ENCODE measurements around the gene DLX1.
"Not testable (repeated sequence)": the region's sequence is repeated elsewhere in the genome, so short reads cannot be mapped to it uniquely, and the experiment has no call there.

The DLX1 gene

DNA sequence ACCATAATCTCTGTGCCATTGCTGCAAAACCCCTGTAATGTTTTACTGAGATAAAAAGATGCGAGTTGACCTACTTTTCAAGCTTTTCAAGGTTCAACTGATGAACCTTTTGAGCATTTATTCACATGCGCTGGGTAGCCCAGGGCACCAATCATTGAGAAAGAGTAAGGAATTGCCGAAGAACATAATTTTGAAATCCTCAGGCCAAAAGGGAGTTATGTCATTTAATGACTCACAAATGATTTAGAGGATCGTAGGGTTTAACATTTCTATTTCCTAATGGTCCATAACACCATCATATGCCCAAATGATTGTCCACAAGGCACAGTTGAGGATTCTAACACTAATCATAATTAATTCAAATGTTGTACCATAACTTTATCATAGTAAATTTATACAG, 20.2 kb upstream of the DLX1 start:
- DNase-seq (ENCODE audit: low spot score): no peak

DNA sequence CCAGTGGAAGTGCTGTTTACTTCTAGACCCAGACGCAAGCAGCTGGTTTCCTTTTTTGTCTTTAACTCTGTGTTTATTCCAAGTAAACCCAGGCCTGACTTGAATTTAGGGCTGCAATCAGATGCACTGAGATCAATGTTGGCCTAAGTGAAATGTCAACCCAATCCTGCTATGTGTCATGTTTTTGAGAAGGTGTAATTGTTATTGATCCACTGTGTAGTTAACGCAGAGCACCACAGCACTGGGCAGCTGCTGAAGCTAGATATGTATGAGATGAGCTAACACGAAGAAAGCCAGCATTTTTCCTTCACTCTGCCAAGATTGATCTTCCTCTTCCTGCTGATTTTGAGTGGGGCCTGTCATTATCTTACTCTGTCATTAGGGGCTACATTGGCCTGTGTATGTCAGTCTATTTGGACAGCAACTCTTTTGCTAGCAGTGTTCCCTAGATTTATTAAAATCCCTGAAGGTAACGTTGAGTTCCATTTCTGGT, 18.9 kb upstream of the DLX1 start:
- DNase-seq (ENCODE audit: low spot score): no peak

DNA sequence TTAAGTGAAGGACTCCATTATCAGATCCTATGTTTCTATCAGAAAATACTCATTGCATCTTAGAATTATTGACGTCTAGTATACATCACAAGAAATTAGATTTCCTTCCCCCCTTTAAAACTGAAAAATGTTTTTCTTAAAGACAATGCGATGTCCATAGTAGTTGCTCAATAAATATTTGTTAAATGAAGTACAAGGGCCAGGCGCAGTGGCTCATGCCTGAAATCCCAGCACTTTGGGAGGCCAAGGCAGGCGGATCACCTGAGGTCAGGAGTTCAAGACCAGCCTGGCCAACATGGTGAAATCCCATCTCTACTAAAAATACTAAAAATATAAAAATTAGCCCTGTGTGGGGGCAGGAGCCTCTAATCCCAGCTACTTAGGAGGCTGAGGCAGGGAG, 17.4 kb upstream of the DLX1 start:
- DNase-seq (ENCODE audit: low spot score): not testable (repeated sequence)

DNA sequence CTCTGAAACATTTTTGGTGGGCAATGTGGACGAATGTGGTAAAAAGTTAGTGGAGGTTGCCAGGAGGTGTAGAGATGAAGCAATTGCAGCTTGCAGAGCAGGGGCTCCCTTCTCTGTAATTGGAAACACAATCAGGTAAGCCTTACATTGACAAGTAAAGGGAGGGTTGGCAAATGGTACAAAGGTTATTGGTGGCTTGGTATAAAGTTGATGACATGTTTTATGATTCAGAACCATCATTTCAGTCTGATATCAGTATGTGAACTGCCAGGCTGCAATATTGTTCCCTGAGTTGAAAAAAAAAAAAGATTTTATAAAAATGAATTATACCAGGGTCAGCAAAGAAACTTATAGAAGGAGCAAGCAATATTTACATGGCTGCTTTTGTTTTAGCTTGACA, 14.4 kb upstream of the DLX1 start:
- no peak for DNase-seq (ENCODE audit: low spot score)

DNA sequence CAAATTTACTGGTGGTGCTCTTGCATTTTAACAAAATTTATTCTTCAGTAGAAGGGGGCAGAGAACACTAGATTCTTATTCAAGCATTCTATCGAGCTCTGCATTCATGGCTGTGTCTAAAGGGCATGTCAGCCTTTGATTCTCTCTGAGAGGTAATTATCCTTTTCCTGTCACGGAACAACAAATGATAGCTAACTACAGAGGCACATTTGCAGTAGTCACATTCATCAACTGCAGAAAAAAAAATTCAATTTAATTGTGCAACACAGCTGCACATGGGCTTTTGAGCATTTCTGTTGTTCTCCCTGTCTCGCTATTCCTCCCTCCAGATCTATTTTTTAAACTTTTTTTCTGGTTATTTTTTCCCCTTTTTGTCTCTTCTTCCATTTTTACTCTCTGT, 13.0 kb upstream of the DLX1 start:
- DNase-seq (ENCODE audit: low spot score): no peak

DNA sequence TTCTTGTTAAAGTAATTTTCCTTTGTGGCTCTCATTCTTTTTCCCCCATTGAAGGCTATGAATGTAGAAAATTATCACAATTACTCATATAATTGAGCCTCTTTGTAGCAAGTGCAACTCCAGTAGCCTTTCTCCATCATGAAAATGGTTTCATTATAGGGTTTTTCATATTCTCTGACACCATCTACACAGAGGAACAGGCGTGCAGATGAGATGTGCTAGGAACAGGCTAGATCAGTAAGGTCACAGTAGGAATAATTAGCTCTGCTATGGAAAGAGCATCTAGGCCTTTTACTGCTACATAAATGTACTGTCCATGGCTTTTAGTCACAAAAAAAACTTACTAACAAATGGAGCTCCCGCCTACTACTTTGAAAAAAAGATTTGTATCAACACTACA, 12.6 kb upstream of the DLX1 start:
- DNase-seq (ENCODE audit: low spot score): no peak

DNA sequence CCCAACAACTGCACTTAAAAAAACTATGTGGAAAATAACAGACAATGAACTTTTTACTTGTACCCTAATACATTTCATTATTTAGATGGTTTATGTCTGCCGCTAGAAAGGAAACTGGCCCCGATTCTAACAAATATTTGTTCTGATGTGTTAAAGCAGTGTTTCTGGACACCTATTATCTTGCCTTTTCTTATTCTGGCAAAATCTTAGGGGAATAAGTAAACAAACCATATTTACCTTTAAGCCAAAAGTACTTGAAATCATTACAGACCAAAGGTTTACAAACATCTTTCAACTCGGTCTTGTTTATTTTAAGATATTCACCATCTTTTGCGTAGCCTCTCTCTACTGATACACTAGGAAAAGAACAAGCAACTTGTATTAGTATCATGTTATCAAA, 11.8 kb upstream of the DLX1 start:
- DNase-seq (ENCODE audit: low spot score): no peak

DNA sequence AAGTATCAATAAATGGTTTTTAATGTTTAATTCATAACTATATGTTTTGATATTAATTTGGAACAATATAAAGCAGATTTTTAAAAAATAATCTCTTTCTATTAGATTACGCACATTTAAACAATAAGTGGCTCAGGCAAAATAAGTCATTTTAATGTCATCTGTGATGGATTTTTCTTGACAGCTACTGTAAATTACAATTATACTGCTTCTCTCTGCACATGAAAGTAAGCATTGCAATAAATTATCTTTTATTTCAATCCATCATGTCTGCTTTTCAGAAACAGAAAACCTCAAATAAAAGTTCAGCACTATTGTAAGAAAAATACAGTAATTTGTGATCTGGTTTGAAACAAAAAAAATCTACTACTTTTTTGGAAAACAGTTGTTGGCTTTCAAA, 11.1 kb upstream of the DLX1 start:
- no peak for DNase-seq (ENCODE audit: low spot score)

DNA sequence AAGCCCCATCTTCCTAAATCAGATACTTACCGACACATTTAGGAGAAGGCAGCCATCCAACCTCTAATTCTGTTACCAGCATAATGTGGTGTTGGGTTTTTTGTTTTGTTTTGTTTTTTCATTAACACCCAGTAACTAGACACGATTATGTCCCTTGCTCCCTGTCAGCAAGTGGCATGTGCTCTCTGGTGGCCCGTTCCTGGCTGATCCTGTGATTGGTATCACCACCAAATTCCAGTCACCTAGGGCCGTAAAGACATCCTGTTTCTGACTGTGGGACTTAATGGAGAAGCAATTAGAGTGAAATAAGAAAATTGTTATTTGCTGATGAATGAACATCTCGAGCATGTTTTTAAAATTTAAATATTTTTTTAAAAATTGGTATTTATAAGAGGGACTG, 5.9 kb upstream of the DLX1 start:
- DNase-seq (ENCODE audit: low spot score): no peak

DNA sequence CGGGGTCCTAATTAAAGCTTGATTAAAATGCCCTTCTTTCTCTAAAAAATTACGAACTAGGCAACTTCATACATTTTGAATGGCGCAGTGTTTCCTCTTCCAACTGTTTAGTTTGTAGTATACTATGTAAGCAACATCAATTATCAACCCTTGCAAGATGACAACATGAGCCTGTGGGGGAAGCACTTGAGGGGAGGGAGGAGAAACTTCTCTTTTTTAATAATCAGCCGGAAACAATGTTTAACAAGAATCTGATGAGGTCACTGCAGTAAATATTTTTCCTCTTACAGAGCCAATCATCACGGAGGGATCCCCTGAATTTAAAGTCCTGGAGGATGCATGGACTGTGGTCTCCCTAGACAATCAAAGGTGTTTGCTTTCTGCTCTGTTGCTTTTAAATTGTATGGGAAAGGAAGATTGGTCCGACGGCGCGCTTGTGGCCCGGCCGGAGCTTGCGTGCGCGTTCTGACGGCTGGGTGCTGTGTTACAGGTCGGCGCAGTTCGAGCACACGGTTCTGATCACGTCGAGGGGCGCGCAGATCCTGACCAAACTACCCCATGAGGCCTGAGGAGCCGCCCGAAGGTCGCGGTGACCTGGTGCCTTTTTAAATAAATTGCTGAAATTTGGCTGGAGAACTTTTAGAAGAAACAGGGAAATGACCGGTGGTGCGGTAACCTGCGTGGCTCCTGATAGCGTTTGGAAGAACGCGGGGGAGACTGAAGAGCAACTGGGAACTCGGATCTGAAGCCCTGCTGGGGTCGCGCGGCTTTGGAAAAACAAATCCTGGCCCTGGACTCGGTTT, 5.3 kb upstream of the DLX1 start:
- no peak for DNase-seq (ENCODE audit: low spot score)

DNA sequence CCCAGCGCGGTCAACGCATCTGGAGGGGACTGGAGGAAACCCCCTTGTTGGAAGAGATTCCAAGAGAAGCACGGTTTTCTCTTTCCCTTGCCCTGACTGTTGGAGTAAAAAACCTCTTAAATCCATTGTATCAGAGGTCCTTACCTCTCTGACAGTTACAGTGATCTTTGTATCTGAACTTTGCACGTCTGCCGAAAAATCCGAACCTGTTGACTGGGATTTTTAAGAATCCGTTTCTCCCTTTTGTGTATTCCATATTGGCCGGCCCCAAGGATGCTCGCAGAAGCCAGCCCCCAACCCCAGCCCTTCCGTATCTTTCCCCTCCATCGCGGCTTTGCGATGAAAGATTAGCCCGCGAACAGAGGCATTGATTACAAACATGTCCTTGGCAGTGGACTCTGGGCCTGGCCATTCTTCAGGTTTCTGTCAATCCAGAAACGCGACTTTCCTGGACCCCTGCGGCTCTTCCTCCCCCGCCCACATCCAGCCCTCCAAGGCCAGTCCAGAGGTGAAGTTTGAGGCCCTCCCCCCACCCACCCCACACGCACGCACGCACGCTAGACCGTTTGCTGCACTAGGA, 4.6 kb upstream of the DLX1 start:
- DNase-seq (ENCODE audit: low spot score): peak; percentile 55

DNA sequence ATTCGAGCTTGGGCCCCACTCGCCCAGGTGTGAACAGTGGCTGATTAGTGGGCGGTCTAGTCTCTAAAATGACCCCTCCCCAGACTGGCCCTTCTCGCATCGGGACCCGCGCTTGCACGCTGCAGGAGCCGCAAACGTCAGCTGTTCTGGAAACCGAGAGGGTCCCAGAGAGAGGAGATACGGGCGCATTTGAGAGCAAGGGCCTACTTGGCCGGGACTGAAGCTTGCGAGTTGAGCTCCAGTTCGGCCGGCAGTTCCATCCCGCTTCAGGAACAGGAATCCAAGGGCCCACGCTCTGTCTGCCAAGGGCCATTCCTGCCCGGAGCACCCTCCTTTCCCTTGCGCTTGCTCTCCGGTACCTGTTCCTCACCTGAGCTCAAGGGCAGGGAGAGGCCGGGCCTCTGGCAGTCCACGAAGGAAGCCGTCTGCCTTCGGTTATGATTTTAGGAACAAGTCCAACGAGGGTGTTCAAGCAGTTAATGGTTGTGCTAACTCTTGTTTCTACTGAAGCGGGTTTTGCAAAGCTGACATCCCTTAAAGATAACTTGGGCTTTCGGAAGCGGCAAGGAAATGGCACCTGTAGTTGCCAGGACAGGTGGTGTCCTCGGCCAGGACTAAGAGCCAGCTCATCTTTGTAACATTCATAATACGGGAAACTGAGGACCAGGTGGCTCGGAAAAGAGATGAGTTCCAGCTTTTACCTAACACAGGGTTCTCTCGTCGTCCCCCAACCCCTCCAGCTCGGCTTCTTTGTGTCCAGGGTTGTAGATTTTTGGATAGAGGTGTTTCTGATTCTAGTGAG, 3.9 kb upstream of the DLX1 start:
- DNase-seq (ENCODE audit: low spot score): peak; percentile 55

DNA sequence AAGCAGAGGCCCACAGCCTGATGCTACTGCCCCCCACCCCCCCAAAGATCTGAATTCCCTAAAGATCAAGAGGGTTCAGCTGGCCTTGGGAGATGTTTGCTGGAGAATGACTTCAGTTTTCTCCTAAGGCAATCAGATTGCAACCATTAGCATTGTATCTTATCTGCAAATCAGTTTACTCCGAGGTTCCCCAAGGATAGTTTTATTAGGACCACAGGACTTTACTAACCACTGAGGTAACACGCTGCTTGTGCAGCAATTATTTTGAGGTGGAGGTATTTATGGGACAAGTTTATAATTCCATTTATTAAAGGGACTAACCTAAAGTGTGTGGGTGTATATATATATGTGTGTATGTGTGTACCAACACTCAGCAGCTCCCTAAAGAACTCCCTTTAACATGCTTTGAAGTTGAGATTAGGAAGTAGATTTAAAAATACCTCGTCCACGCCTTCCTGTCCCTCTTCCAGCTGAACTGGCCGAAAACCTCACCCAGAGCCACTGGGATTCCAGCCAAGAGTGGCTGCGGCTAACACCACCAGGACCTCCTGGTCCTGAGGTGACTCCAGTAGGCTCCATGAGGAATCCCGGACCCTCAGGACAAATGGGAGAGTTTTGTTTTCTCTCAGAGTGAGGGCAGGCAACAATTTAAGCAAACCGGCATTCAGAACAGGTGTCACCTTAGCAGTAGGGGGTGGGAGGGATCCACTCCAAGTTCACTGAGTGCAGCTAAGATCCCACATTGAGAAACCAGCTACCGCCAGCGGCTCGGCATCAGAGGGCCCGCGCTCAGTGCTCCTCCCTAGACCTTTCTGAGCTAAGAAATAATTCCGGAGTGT, 3.0 kb upstream of the DLX1 start:
- DNase-seq (ENCODE audit: low spot score): peak; percentile 18

DNA sequence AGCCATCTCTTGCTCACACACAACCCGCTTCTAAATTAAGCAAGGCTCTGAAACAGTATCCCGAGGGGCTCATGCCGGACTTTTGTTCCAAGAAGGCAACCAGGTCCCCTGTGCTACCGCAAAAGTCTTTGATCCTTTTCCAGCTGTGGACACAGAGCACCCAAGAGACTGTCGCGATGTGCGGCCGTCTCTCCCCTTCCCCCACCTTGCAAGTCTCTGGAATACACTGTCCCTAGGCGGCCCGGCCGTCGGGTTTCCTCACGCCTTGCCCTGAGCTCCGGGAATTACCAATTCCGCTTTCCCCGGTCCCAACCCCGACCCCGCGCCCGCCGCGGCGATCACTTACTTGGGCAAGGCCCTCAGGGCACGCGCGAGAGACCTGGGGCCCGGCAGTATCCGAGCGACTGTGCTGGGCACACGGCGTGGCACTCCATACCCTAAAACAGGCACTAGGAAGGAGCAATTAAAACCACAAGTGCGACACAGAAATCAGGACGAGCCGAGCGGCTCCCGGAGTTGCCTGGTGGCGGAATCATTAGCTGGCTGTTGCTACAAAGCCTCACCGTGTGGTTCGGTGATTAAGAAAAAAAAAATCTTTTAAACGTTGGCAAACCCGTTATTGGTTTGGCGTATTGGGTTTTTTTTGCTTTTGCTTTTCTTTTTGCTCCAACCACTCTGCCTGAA, 2.2 kb upstream of the DLX1 start:
- peak; percentile 21 for DNase-seq (ENCODE audit: low spot score)

DNA sequence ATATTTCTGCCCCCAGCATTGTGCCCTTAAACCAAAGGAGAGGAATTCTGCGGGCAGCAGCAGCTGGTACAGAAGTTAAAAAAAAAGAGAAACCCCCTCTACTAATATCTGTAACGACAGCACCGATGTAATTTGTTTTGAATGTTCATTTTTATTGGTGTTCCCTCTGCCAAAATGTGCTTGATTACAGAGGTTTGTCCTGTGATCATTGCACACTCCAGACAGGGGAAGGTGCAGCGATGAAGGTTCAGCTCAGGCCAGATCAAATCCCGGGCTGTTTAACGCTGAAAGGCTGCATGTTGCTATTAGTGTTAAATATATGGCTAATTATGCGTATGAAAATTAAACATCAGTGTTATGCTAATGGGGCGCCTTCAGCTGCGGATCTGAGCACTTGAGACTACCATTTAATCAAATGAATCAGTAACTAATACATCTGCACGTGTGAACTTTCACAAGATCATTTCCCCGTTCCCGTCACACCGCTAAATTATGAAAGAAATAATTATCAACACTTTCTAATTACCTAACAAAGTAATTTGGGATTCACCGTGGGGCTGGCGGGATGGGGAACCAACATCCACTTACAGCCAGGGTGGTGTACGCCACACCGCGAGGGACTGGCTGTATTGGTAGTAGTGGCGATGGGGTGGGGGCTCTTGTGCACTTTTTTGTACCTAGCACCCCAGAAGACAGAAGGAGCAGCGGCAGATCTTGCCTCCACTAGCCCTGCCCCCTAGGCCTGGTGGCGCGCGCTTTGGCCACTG, 1.5 kb upstream of the DLX1 start:
- DNase-seq (ENCODE audit: low spot score): no peak

DNA sequence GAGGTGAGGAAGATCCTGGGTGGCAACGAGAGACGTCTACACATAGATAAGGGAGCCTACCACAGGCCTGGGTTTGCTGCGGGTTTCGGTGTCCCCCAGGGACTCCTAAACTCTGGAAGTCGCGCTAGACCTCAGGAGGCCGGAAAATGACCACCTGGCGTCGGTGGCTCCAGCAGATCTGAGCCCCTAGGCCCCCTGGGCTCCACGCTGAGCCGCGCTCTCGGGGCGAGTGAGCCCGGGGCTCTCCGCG, 987 bp upstream of the DLX1 start:
- no peak for DNase-seq (ENCODE audit: low spot score)

DNA sequence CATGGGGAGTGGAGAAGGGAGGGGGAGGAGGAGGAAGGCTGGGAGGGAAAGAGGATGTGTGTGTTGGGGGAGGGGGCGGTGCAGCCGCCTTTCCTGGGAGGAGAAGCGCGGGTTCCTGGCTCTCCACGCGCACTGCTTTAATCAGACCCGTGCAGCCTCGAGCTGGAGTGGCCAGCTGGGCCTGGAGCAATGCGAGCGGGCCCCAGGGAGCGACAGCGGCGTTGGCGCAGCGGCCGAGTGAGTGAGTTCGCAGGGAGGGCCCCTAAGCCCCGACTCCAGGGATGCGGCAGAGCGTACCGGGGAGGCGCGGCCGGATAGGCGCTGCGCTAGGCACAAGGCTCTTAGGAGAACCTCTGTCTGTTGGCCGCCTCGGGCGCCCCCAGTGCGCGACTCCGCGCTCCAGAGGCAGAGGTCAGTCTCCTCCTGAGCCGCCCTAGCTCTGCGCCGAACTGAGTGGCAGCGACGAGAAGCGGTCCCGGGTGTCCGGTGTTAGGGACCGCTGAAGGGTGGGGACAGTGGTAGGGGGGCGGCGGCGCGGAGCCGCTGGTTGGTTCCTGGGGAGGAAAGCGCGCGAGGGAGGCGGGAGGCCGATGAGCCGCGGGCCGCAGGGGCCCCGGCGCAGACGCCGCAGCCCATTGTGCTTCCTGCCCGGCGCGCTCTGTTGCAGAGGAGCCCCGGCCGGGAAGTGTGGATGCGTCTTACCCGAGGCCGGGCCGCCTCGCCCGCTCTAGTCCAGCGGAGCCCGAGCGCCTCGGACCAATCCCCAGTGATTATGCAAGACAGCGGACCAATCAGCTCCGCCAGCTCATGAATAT, 455 bp upstream of the DLX1 start:
- DNase-seq (ENCODE audit: low spot score): peak; percentile 86

DNA sequence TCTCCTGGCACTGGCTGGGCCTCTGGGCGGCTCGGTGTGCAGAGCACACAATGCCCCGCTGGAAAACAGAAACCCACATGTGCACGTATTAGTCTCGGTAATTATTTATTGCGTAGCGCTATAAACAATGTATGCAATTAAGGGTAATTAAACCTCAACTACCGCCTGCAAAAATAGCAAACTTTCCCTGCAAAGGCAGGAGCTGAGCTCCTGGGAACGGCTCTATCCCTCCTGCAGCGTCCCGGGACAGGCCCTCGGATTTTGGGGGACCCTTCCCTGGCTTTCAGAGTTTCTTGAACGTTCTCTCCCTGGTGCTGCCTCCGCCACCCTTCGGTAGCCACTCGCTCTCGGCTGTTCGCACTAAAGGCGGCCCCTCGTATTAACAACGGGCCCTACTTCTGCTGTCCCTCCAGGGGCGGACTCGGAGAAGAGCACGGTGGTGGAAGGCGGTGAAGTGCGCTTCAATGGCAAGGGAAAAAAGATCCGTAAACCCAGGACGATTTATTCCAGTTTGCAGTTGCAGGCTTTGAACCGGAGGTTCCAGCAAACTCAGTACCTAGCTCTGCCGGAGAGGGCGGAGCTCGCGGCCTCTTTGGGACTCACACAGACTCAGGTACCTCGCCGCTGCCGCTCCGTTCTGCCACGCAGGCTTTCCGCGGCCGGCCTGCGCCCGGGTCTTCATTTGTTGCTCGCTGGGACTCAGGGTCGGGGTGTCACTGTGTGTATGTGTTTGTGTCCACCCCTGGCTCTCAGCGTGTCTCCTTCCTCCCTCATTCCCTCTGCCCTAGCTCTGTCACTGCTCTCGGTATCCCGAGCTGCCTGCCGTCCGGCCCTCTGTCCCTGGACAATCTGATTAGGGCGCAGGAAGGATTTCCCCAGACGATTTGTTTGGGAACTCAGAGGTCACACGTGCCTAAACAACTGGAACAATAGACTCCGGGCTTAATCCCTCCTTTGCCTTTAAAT, 1.2 kb downstream of the DLX1 start:
- peak; percentile 27 for DNase-seq (ENCODE audit: low spot score)

DNA sequence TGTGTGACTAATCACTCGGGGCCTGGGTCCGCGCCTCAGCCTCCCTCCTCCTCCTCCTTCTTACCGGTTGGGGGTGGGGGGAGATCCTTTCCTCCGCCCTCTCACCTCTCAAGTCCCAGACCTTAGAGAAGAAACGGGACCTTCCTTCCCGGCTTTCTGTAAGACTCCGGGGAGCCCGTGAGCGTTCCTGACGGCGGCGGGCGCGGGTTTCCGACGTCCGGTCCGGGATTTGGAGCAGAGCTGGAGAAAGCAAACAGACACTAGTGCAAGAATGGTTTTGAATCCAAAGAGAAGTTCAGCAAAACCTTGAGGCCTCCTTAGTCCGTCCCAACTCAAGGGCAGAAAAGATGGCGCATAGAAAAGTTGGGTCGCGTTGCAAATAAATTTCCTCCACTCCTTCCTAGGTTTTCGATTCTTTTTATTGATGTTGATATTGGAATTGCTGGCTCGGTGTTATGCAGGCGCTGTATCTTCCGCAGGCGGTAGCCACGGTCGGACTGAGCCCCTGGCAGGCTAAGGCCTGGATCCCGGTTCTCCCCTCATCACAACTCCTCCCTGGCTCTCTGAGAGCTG, 2.0 kb downstream of the DLX1 start:
- peak; percentile 31 for DNase-seq (ENCODE audit: low spot score)
